Suprapubic skin (tissue), 4 donors: Measurements from ENCODE around the gene MATCAP1. TPM values are rescaled to one million over a fixed set of nuclear protein-coding genes. Genes with fewer than 3 reads are reported as not detected.

ENCODE experiments used
- DNase-seq, 2 donors: peaks; one replicate each; pipeline ENCODE4 v3.0.0-alpha.2; 2019; ENCODE audit warnings: low spot score in 2 of 2
- H3K27ac ChIP-seq: fragments of 200-600 bp; sonication (generic); one replicate; pipeline ENCODE4 v1.5.1; 2019
- H3K27me3 ChIP-seq: fragments of 200-600 bp; sonication (generic); one replicate; pipeline ENCODE4 v1.5.1; 2019
- H3K36me3 ChIP-seq: fragments of 200-600 bp; sonication (generic); one replicate; pipeline ENCODE4 v1.5.1; 2019
- H3K4me1 ChIP-seq: fragments of 200-600 bp; sonication (generic); one replicate; pipeline ENCODE4 v1.5.1; 2019
- H3K4me3 ChIP-seq: fragments of 200-600 bp; sonication (generic); one replicate; pipeline ENCODE4 v1.5.1; 2019; ENCODE audit warnings: mild to moderate bottlenecking
- H3K9me3 ChIP-seq: fragments of 200-600 bp; sonication (generic); one replicate; pipeline ENCODE4 v1.5.1; 2019
- CTCF ChIP-seq, 2 donors: fragments of 200-600 bp in 1 of 2; fragments of 450-650 bp in 1 of 2; sonication (generic) in 1 of 2; IDR thresholded peaks; one replicate each; pipeline ENCODE4 v1.5.1; 2016 to 2019; ENCODE audit warnings: antibody characterized with exemption in 2 of 2, mild to moderate bottlenecking in 1 of 2, moderate library complexity in 1 of 2
- EP300 ChIP-seq: sonication (generic); formaldehyde crosslinking; IDR thresholded peaks from one replicate; pipeline ENCODE4 v1.6.1; 2017; ENCODE audit warnings: antibody characterized with exemption
- POLR2A ChIP-seq, 2 donors: fragments of 450-650 bp; IDR thresholded peaks; one replicate each; pipeline ENCODE4 v1.6.1; 2017; ENCODE audit warnings: antibody characterized with exemption in 2 of 2, mild to moderate bottlenecking in 2 of 2, moderate library complexity in 2 of 2
- POLR2AphosphoS5 ChIP-seq, 3 donors: sonication (generic); formaldehyde crosslinking; IDR thresholded peaks; one replicate each; pipeline ENCODE4 v1.6.1; 2017; ENCODE audit warnings: antibody characterized with exemption in 3 of 3
- WGBS: methylation state at CpG from one replicate; pipeline ENCODE4 v1.1.5; 2018; 5-methylcytosine and 5-hydroxymethylcytosine counted together
- total RNA-seq, 4 donors: library from RNA; depleted of rRNA; stranded (reverse); fragments of >200 nt; gene quantifications; one replicate each; pipeline ENCODE4 v1.1.0, GENCODE V29; 2016

Gene MATCAP1
- total RNA-seq, 4 donors from 2014 or later, result 14.2 to 30.0 (median 17.3) TPM

- Histone ChIP-seq H3K27ac (no peak overlapping the region), H3K4me3 (no peak overlapping the region), H3K27me3 (no peaks in the 10 kb centered on the region), H3K4me1 (peaks cover 11% of the 10 kb centered on the region), H3K9me3 (no peaks in the 10 kb centered on the region), H3K36me3 (peaks cover 9% of the 10 kb centered on the region)
- DNase-seq, result no peak
- 93% methylated on average over 15 of the region's 25 CpGs for whole genome bisulfite sequencing
- TF ChIP-seq EP300 (no peak), POLR2AphosphoS5 (IDR thresholded peaks at IDR 0.05) (no peak), CTCF (IDR thresholded peaks at IDR 0.05) (no peak)
These were observed 26.5 kb upstream of the MATCAP1 start for GRCh38 chr16:67210069-67210937.

- 88% methylated on average over 8 of the region's 8 CpGs for WGBS
- no peak overlapping the region for H3K27ac ChIP-seq
- H3K9me3 ChIP-seq, result no peaks in the 10 kb centered on the region
- H3K4me3 ChIP-seq, result no peak overlapping the region
- no peak for DNase-seq
- H3K4me1 ChIP-seq, result peaks cover 11% of the 10 kb centered on the region
- H3K36me3 ChIP-seq, result peaks cover 9% of the 10 kb centered on the region
- no peak for TF ChIP-seq CTCF (IDR thresholded peaks at IDR 0.05)
- TF ChIP-seq EP300, result no peak
- no peak for TF ChIP-seq POLR2AphosphoS5 (IDR thresholded peaks at IDR 0.05)
- TF ChIP-seq POLR2A (IDR thresholded peaks at IDR 0.05), result no peak
- H3K27me3 ChIP-seq, result no peaks in the 10 kb centered on the region
These were observed 25.8 kb upstream of the MATCAP1 start for GRCh38 chr16:67209565-67209964.

GRCh38 chr16:67208154-67208896 lies 24.6 kb upstream of the MATCAP1 start:
- H3K27me3 ChIP-seq, result no peaks in the 10 kb centered on the region
- no peak overlapping the region for H3K27ac ChIP-seq
- H3K4me3 ChIP-seq, result no peak overlapping the region
- no peak for TF ChIP-seq POLR2A (IDR thresholded peaks at IDR 0.05)
- TF ChIP-seq EP300, result no peak
- no peak for TF ChIP-seq CTCF (IDR thresholded peaks at IDR 0.05)
- TF ChIP-seq POLR2AphosphoS5 (IDR thresholded peaks at IDR 0.05), result no peak
- WGBS, result 90% methylated on average over 6 of the region's 11 CpGs
- H3K36me3 ChIP-seq, result peaks cover 17% of the 10 kb centered on the region
- DNase-seq, result no peak
- no peaks in the 10 kb centered on the region for H3K9me3 ChIP-seq
- peaks cover 10% of the 10 kb centered on the region for H3K4me1 ChIP-seq

- Histone ChIP-seq H3K4me3 (no peak overlapping the region), H3K9me3 (no peaks in the 10 kb centered on the region), H3K27ac (no peak overlapping the region), H3K27me3 (no peaks in the 10 kb centered on the region), H3K36me3 (peaks cover 26% of the 10 kb centered on the region), H3K4me1 (peaks cover 6% of the 10 kb centered on the region)
- TF ChIP-seq CTCF (IDR thresholded peaks at IDR 0.05), result no peak
- TF ChIP-seq POLR2AphosphoS5 (IDR thresholded peaks at IDR 0.05), result no peak
- TF ChIP-seq POLR2A (IDR thresholded peaks at IDR 0.05), result no peak
- no peak for TF ChIP-seq EP300
- no peak for DNase-seq
- 65% methylated on average over 10 of the region's 21 CpGs for WGBS
These were observed 23.7 kb upstream of the MATCAP1 start for GRCh38 chr16:67207249-67208091.
